ENCODE data around the gene DLG3. TPM values are rescaled to one million over a fixed set of nuclear protein-coding genes. Genes with fewer than 3 reads are reported as not detected.

Gene DLG3
- total RNA-seq, 1 donor from 2014 or later, result 41.8 TPM

DNA sequence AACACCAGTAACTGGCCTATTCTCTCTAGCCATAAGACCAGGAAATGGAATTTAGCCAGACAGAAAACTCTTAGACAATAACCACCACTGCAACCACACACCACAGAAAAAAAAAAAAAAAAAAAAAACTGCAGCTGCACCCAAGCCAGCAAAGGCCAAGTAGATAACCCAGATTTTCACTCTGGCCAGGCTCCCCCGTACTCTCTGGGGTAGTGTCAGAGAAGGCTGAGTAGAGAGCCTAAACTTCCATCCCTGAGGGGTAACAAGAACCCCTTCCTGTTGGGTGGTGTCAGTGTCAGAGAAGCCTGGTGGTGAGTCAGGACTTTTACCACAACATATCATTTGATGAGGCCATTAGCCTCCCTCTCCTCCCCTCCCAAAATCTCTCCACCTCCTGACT lies 5.6 kb upstream of the DLG3 start:
- Mint-ChIP-seq H3K27ac (no peak overlapping the region), H3K36me3 (no peaks in the 10 kb centered on the region), H3K4me3 (no peak overlapping the region), H3K27me3 (peaks cover 64% of the 10 kb centered on the region), H3K4me1 (ENCODE audit: unreplicated experiment) (no peaks in the 10 kb centered on the region), H3K9me3 (no peaks in the 10 kb centered on the region)
- no peak for DNase-seq (ENCODE audit: extremely low spot score, unreplicated experiment)
- TF ChIP-seq, protein P1, sequence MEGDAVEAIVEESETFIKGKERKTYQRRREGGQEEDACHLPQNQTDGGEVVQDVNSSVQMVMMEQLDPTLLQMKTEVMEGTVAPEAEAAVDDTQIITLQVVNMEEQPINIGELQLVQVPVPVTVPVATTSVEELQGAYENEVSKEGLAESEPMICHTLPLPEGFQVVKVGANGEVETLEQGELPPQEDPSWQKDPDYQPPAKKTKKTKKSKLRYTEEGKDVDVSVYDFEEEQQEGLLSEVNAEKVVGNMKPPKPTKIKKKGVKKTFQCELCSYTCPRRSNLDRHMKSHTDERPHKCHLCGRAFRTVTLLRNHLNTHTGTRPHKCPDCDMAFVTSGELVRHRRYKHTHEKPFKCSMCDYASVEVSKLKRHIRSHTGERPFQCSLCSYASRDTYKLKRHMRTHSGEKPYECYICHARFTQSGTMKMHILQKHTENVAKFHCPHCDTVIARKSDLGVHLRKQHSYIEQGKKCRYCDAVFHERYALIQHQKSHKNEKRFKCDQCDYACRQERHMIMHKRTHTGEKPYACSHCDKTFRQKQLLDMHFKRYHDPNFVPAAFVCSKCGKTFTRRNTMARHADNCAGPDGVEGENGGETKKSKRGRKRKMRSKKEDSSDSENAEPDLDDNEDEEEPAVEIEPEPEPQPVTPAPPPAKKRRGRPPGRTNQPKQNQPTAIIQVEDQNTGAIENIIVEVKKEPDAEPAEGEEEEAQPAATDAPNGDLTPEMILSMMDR (conservative IDR thresholded peaks at IDR 0.05), result no peak

DNA sequence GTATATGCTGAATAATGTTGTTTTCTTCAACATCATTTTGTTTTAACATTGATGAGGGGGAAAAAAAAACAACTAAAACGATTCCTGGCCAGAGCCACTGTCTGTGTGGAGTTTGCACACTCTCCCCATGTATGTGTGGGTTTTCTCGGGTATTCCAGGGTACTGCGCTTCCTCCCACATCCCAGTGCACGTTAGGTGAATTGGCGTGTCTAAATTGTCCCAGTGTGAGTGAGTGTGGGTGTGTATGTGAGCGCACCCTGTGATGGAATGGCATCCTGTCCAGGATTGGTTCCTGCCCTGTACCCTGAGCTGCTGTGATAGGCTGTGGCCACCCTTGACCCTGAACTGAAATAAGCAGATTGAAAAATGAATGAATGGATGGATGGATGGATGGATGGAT lies 2.4 kb upstream of the DLG3 start:
- TF ChIP-seq, protein P1 (conservative IDR thresholded peaks at IDR 0.05), result no peak
- no peaks in the 10 kb centered on the region for H3K36me3 Mint-ChIP-seq
- H3K27me3 Mint-ChIP-seq, result peaks cover 75% of the 10 kb centered on the region
- no peak for DNase-seq (ENCODE audit: extremely low spot score, unreplicated experiment)
- H3K27ac Mint-ChIP-seq, result no peak overlapping the region
- no peaks in the 10 kb centered on the region for H3K4me1 Mint-ChIP-seq (ENCODE audit: unreplicated experiment)
- no peak overlapping the region for H3K4me3 Mint-ChIP-seq
- H3K9me3 Mint-ChIP-seq, result no peaks in the 10 kb centered on the region

DNA sequence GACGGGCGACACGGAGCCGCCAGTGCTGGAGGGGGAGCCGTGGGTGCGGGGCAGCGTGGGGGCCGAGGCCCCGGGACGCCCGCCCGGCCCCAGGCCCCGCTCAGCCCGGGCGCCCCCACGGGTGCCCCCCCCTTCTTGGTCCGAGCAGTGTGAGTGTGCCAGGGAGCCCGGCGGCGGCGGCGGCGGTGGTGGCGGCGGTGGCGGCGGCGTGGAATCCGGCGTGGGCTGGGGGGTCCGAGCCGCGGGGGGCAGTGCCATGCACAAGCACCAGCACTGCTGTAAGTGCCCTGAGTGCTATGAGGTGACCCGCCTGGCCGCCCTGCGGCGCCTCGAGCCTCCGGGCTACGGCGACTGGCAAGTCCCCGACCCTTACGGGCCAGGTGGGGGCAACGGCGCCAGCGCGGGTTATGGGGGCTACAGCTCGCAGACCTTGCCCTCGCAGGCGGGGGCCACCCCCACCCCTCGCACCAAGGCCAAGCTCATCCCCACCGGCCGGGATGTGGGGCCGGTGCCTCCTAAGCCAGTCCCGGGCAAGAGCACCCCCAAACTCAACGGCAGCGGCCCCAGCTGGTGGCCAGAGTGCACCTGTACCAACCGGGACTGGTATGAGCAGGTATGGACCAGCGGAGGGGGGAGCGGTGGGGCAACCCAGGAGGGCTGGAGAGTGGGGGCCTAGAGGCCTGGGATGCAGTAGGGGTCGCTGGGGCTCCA lies 466 bp downstream of the DLG3 start:
- no peak overlapping the region for H3K27ac Mint-ChIP-seq
- TF ChIP-seq, protein P1 (conservative IDR thresholded peaks at IDR 0.05), result no peak
- peaks cover 54% of the 10 kb centered on the region for H3K27me3 Mint-ChIP-seq
- DNase-seq (ENCODE audit: extremely low spot score, unreplicated experiment), result no peak
- no peaks in the 10 kb centered on the region for H3K4me1 Mint-ChIP-seq (ENCODE audit: unreplicated experiment)
- no peak overlapping the region for H3K4me3 Mint-ChIP-seq
- H3K9me3 Mint-ChIP-seq, result no peaks in the 10 kb centered on the region
- H3K36me3 Mint-ChIP-seq, result no peaks in the 10 kb centered on the region

DNA sequence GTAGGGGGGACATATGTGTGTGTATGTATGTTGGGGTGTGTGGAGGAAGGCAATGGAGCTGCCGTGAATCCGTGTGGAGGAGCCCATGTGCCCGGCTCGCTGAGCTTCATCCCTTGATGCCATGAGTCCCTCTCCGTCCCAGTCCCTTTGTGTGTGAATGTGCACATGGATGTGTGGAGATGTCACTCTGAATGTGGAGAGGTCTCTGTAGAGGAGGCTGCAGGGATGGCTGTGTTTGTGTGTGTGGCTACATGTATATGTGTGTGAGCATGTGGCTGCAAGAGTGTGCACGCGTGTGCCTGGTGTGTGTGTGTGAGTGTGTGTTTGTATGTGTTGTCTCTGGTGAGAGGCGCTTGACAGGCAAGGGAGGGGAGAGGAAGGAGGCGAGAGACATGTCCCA lies 1.3 kb downstream of the DLG3 start:
- TF ChIP-seq, protein P1 (conservative IDR thresholded peaks at IDR 0.05), result no peak
- H3K36me3 Mint-ChIP-seq, result no peaks in the 10 kb centered on the region
- no peak overlapping the region for H3K4me3 Mint-ChIP-seq
- DNase-seq (ENCODE audit: extremely low spot score, unreplicated experiment), result no peak
- no peaks in the 10 kb centered on the region for H3K9me3 Mint-ChIP-seq
- H3K27me3 Mint-ChIP-seq, result peaks cover 46% of the 10 kb centered on the region
- no peak overlapping the region for H3K27ac Mint-ChIP-seq
- no peaks in the 10 kb centered on the region for H3K4me1 Mint-ChIP-seq (ENCODE audit: unreplicated experiment)

DNA sequence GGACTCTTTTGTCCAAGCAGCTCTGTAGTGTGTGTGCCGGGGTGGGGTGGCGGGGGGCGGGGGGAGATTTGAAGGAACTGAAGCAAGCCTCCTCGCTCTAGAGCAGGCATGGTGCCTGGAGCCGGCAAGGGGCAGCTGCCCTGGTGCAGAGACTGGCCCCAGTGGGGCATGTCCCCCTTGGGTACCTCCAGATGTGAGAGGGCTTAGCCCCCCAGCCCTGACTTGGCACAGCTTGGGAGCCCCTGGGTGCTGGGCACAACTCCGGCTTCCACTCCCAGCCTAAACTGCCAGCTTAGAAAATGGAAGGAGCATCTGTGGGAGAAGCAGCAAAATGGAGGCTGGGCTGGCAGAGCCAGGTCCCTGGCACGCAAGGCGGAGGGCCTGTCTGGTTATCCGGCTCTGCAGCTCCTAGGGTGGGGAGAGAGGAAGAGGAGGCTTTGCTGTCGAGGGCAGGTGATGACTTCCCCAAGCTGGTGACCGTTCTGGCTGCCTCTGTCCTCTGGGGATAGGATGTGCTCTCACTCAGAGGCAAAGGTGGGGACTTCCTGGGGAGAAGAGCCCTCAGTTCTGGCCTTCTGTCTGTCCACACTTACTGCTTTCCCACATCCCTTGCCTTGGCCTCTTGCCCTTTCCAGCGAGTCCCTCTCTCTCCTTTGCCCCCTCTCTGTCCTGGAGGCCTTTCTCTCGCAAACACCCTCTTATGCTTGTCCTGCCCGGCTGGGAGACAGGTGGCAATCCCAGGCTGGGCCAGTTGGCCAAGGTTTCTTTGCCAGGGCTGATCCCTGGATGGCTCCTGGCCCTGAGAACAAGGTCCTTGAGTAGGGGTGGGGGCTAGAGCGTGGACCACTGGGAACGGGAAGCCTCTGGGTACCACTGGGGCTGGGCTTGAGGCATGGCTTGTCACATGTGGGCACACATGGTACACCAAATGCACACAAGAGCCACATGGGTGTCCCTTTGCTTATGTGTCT lies 2.0 kb downstream of the DLG3 start:
- Mint-ChIP-seq H3K9me3 (no peaks in the 10 kb centered on the region), H3K36me3 (no peaks in the 10 kb centered on the region), H3K4me1 (ENCODE audit: unreplicated experiment) (no peaks in the 10 kb centered on the region), H3K27ac (no peak overlapping the region), H3K27me3 (peaks cover 39% of the 10 kb centered on the region), H3K4me3 (no peak overlapping the region)
- DNase-seq (ENCODE audit: extremely low spot score, unreplicated experiment), result no peak
- TF ChIP-seq, protein P1 (conservative IDR thresholded peaks at IDR 0.05), result no peak
